ENCODE data around the gene IFNK. TPM values are rescaled to one million over a fixed set of nuclear protein-coding genes. Genes with fewer than 3 reads are reported as not detected.

The IFNK gene
- not detected for total RNA-seq
- polyA plus RNA-seq (ENCODE audit: insufficient read length in 2 of 2) = not detected
- long read RNA-seq, donor 1 = 0 reads
- long read RNA-seq, donor 2 = 0 reads
- long read RNA-seq, donor 3 = 0 reads
- long read RNA-seq, donor 4 = 0 reads

GRCh38 chr9:27524236-27524635, at the start of gene IFNK:
IFNK (plus strand) TSS chr9:27524290; CDS start chr9:27524337, 47 bp downstream.
- no peak within 1 kb of the TSS for H3K4me3 ChIP-seq (ENCODE audit: low read depth, low read length)
- no peak within 1 kb of the TSS for H3K27ac ChIP-seq (ENCODE audit: low read depth, low read length)
- no peaks in the 10 kb centered on the region for H3K36me3 ChIP-seq (ENCODE audit: control insufficient read depth, insufficient read depth, low read length)
- 100% methylated on average over 1 of the region's 2 CpGs for WGBS (ENCODE audit: insufficient coverage)
- H3K9me3 ChIP-seq (ENCODE audit: control insufficient read depth, insufficient read depth, low read length) = no peaks in the 10 kb centered on the region
- no peak for DNase-seq (ENCODE audit: low read depth in 4 of 6, low spot score in 6 of 6)
- no peaks in the 10 kb centered on the region for H3K27me3 ChIP-seq (ENCODE audit: control insufficient read depth, insufficient read depth, low read length)
- peaks cover 15% of the 10 kb centered on the region for H3K4me1 ChIP-seq (ENCODE audit: control insufficient read depth, insufficient read depth, low read length)

GRCh38 chr9:27474305-27474704, 49.8 kb upstream of the IFNK start:
- Histone ChIP-seq H3K4me3 (ENCODE audit: low read depth, low read length) (no peak overlapping the region), H3K4me1 (ENCODE audit: control insufficient read depth, insufficient read depth, low read length) (peaks cover 20% of the 10 kb centered on the region), H3K27me3 (ENCODE audit: control insufficient read depth, insufficient read depth, low read length) (no peaks in the 10 kb centered on the region), H3K27ac (ENCODE audit: low read depth, low read length) (no peak overlapping the region), H3K36me3 (ENCODE audit: control insufficient read depth, insufficient read depth, low read length) (no peaks in the 10 kb centered on the region), H3K9me3 (ENCODE audit: control insufficient read depth, insufficient read depth, low read length) (peaks cover 5% of the 10 kb centered on the region)
- no CpG with 5 or more reads among the region's 1 CpG for WGBS (ENCODE audit: insufficient coverage)
- DNase-seq (ENCODE audit: low read depth in 4 of 6, low spot score in 6 of 6) = no peak

- H3K4me3 ChIP-seq (ENCODE audit: low read depth, low read length) = no peak overlapping the region
- peaks cover 16% of the 10 kb centered on the region for H3K4me1 ChIP-seq (ENCODE audit: control insufficient read depth, insufficient read depth, low read length)
- H3K9me3 ChIP-seq (ENCODE audit: control insufficient read depth, insufficient read depth, low read length) = peaks cover 5% of the 10 kb centered on the region
- no peak for DNase-seq (ENCODE audit: low read depth in 4 of 6, low spot score in 6 of 6)
- H3K27ac ChIP-seq (ENCODE audit: low read depth, low read length) = no peak overlapping the region
- no peaks in the 10 kb centered on the region for H3K36me3 ChIP-seq (ENCODE audit: control insufficient read depth, insufficient read depth, low read length)
- WGBS (ENCODE audit: insufficient coverage) = 97% methylated on average over 3 of the region's 7 CpGs
- no peaks in the 10 kb centered on the region for H3K27me3 ChIP-seq (ENCODE audit: control insufficient read depth, insufficient read depth, low read length)
Observed at GRCh38 chr9:27475057-27475595, 49.0 kb upstream of the IFNK start.

- Histone ChIP-seq H3K4me3 (ENCODE audit: low read depth, low read length) (no peak overlapping the region), H3K27ac (ENCODE audit: low read depth, low read length) (no peak overlapping the region), H3K27me3 (ENCODE audit: control insufficient read depth, insufficient read depth, low read length) (no peaks in the 10 kb centered on the region), H3K36me3 (ENCODE audit: control insufficient read depth, insufficient read depth, low read length) (no peaks in the 10 kb centered on the region), H3K4me1 (ENCODE audit: control insufficient read depth, insufficient read depth, low read length) (peaks cover 8% of the 10 kb centered on the region), H3K9me3 (ENCODE audit: control insufficient read depth, insufficient read depth, low read length) (peaks cover 5% of the 10 kb centered on the region)
- DNase-seq (ENCODE audit: low read depth in 4 of 6, low spot score in 6 of 6) = no peak
- WGBS (ENCODE audit: insufficient coverage) = 92% methylated on average over 5 of the region's 6 CpGs
Observed at GRCh38 chr9:27476870-27477515, 47.1 kb upstream of the IFNK start.

- Histone ChIP-seq H3K27ac (ENCODE audit: low read depth, low read length) (no peak overlapping the region), H3K27me3 (ENCODE audit: control insufficient read depth, insufficient read depth, low read length) (no peaks in the 10 kb centered on the region), H3K4me3 (ENCODE audit: low read depth, low read length) (no peak overlapping the region), H3K9me3 (ENCODE audit: control insufficient read depth, insufficient read depth, low read length) (peaks cover 5% of the 10 kb centered on the region), H3K36me3 (ENCODE audit: control insufficient read depth, insufficient read depth, low read length) (no peaks in the 10 kb centered on the region), H3K4me1 (ENCODE audit: control insufficient read depth, insufficient read depth, low read length) (peaks cover 2% of the 10 kb centered on the region)
- no peak for DNase-seq (ENCODE audit: low read depth in 4 of 6, low spot score in 6 of 6)
- no CpG with 5 or more reads among the region's 1 CpG for WGBS (ENCODE audit: insufficient coverage)
Observed at GRCh38 chr9:27478322-27478721, 45.8 kb upstream of the IFNK start.

- Histone ChIP-seq H3K4me3 (ENCODE audit: low read depth, low read length) (no peak overlapping the region), H3K4me1 (ENCODE audit: control insufficient read depth, insufficient read depth, low read length) (no peaks in the 10 kb centered on the region), H3K27ac (ENCODE audit: low read depth, low read length) (no peak overlapping the region), H3K36me3 (ENCODE audit: control insufficient read depth, insufficient read depth, low read length) (no peaks in the 10 kb centered on the region), H3K9me3 (ENCODE audit: control insufficient read depth, insufficient read depth, low read length) (peaks cover 5% of the 10 kb centered on the region), H3K27me3 (ENCODE audit: control insufficient read depth, insufficient read depth, low read length) (no peaks in the 10 kb centered on the region)
- 100% methylated on average over 1 of the region's 2 CpGs for WGBS (ENCODE audit: insufficient coverage)
- DNase-seq (ENCODE audit: low read depth in 4 of 6, low spot score in 6 of 6) = no peak
Observed at GRCh38 chr9:27482709-27483108, 41.4 kb upstream of the IFNK start.

- Histone ChIP-seq H3K4me1 (ENCODE audit: control insufficient read depth, insufficient read depth, low read length) (peaks cover 4% of the 10 kb centered on the region), H3K4me3 (ENCODE audit: low read depth, low read length) (no peak overlapping the region), H3K27ac (ENCODE audit: low read depth, low read length) (no peak overlapping the region), H3K9me3 (ENCODE audit: control insufficient read depth, insufficient read depth, low read length) (peaks cover 4% of the 10 kb centered on the region), H3K27me3 (ENCODE audit: control insufficient read depth, insufficient read depth, low read length) (no peaks in the 10 kb centered on the region), H3K36me3 (ENCODE audit: control insufficient read depth, insufficient read depth, low read length) (no peaks in the 10 kb centered on the region)
- DNase-seq (ENCODE audit: low read depth in 4 of 6, low spot score in 6 of 6) = no peak
- WGBS (ENCODE audit: insufficient coverage) = 96% methylated on average over 6 of the region's 6 CpGs
Observed at GRCh38 chr9:27483576-27483975, 40.5 kb upstream of the IFNK start.

GRCh38 chr9:27485158-27485557, 38.9 kb upstream of the IFNK start:
- H3K36me3 ChIP-seq (ENCODE audit: control insufficient read depth, insufficient read depth, low read length) = no peaks in the 10 kb centered on the region
- H3K27ac ChIP-seq (ENCODE audit: low read depth, low read length) = no peak overlapping the region
- H3K4me1 ChIP-seq (ENCODE audit: control insufficient read depth, insufficient read depth, low read length) = peaks cover 4% of the 10 kb centered on the region
- H3K9me3 ChIP-seq (ENCODE audit: control insufficient read depth, insufficient read depth, low read length) = no peaks in the 10 kb centered on the region
- H3K27me3 ChIP-seq (ENCODE audit: control insufficient read depth, insufficient read depth, low read length) = no peaks in the 10 kb centered on the region
- no peak overlapping the region for H3K4me3 ChIP-seq (ENCODE audit: low read depth, low read length)
- DNase-seq (ENCODE audit: low read depth in 4 of 6, low spot score in 6 of 6) = no peak
- WGBS (ENCODE audit: insufficient coverage) = no CpG with 5 or more reads among the region's 1 CpG

GRCh38 chr9:27487128-27487640, 36.9 kb upstream of the IFNK start:
- Histone ChIP-seq H3K4me1 (ENCODE audit: control insufficient read depth, insufficient read depth, low read length) (peaks cover 4% of the 10 kb centered on the region), H3K27ac (ENCODE audit: low read depth, low read length) (no peak overlapping the region), H3K36me3 (ENCODE audit: control insufficient read depth, insufficient read depth, low read length) (no peaks in the 10 kb centered on the region), H3K4me3 (ENCODE audit: low read depth, low read length) (no peak overlapping the region), H3K9me3 (ENCODE audit: control insufficient read depth, insufficient read depth, low read length) (no peaks in the 10 kb centered on the region), H3K27me3 (ENCODE audit: control insufficient read depth, insufficient read depth, low read length) (no peaks in the 10 kb centered on the region)
- no peak for DNase-seq (ENCODE audit: low read depth in 4 of 6, low spot score in 6 of 6)
- 45% methylated on average over 1 of the region's 5 CpGs for WGBS (ENCODE audit: insufficient coverage)

GRCh38 chr9:27487927-27488326, 36.2 kb upstream of the IFNK start:
- WGBS (ENCODE audit: insufficient coverage) = 100% methylated on average over 1 of the region's 1 CpG
- H3K27ac ChIP-seq (ENCODE audit: low read depth, low read length) = no peak overlapping the region

More at GRCh38 chr9:27487927-27488326, 36.2 kb upstream of the IFNK start:
- Histone ChIP-seq H3K9me3 (ENCODE audit: control insufficient read depth, insufficient read depth, low read length) (no peaks in the 10 kb centered on the region), H3K4me1 (ENCODE audit: control insufficient read depth, insufficient read depth, low read length) (peaks cover 4% of the 10 kb centered on the region), H3K4me3 (ENCODE audit: low read depth, low read length) (no peak overlapping the region), H3K27me3 (ENCODE audit: control insufficient read depth, insufficient read depth, low read length) (no peaks in the 10 kb centered on the region), H3K36me3 (ENCODE audit: control insufficient read depth, insufficient read depth, low read length) (no peaks in the 10 kb centered on the region)
- DNase-seq (ENCODE audit: low read depth in 4 of 6, low spot score in 6 of 6) = no peak

Data from spinal cord (tissue), 10 donors.